MM.1S (cell line): Measurements from ENCODE around the gene DCDC1.

Source experiments
- DNase-seq: peaks from one replicate; pipeline ENCODE4 v3.0.0-alpha.2; 2015
- H2AFZ ChIP-seq: fragments of 300-600 bp; sonication (generic); 2 replicates; pipeline ENCODE4 v1.6.0; 2016; ENCODE audit warnings: antibody characterized with exemption, low read length
- H3F3A ChIP-seq: fragments of 300-600 bp; sonication (generic); 2 replicates; pipeline ENCODE4 v1.6.1; 2016; ENCODE audit warnings: mild to moderate bottlenecking, antibody characterized with exemption, low read length, moderate library complexity, mixed read lengths; ENCODE audit not compliant: insufficient read depth
- H3K27ac ChIP-seq: fragments of 300-600 bp; sonication (generic); 2 replicates; pipeline ENCODE4 v1.5.1; 2016; ENCODE audit warnings: mild to moderate bottlenecking, low read length
- H3K27me3 ChIP-seq: fragments of 300-600 bp; sonication (generic); replicated peaks from 2 replicates; pipeline ENCODE4 v1.6.0; 2016; ENCODE audit warnings: low read length; ENCODE audit not compliant: insufficient read depth
- H3K36me3 ChIP-seq: fragments of 300-600 bp; sonication (generic); replicated peaks from 2 replicates; pipeline ENCODE4 v1.6.1; 2016; ENCODE audit warnings: mild to moderate bottlenecking, low read length, mixed read lengths; ENCODE audit not compliant: insufficient read depth
- H3K4me1 ChIP-seq: fragments of 300-600 bp; sonication (generic); 2 replicates; pipeline ENCODE4 v1.6.1; 2016; ENCODE audit warnings: low read length, mixed read lengths
- H3K4me2 ChIP-seq: fragments of 300-600 bp; sonication (generic); 2 replicates; pipeline ENCODE4 v1.6.0; 2016; ENCODE audit warnings: low read depth, low read length
- H3K4me3 ChIP-seq: fragments of 300-600 bp; sonication (generic); 2 replicates; pipeline ENCODE4 v1.5.1; 2016; ENCODE audit warnings: low read length, mixed read lengths
- H3K79me2 ChIP-seq: fragments of 300-600 bp; sonication (generic); 2 replicates; pipeline ENCODE4 v1.6.1; 2016; ENCODE audit warnings: mixed run types, low read length, mixed read lengths
- H3K9ac ChIP-seq: fragments of 300-600 bp; sonication (generic); 2 replicates; pipeline ENCODE4 v1.6.1; 2016; ENCODE audit warnings: low read length, mixed read lengths
- H3K9me2 ChIP-seq: fragments of 300-600 bp; sonication (generic); replicated peaks from 2 replicates; pipeline ENCODE4 v1.6.1; 2016; ENCODE audit warnings: mild to moderate bottlenecking, low read length, mixed read lengths; ENCODE audit not compliant: insufficient read depth
- H3K9me3 ChIP-seq: fragments of 300-600 bp; sonication (generic); replicated peaks from 2 replicates; pipeline ENCODE4 v1.6.1; 2016; ENCODE audit warnings: mild to moderate bottlenecking, low read length, mixed read lengths; ENCODE audit not compliant: insufficient read depth
- H4K20me1 ChIP-seq: fragments of 300-600 bp; sonication (generic); 2 replicates; pipeline ENCODE4 v1.6.1; 2016; ENCODE audit warnings: mild to moderate bottlenecking, low read length, moderate library complexity, mixed read lengths; ENCODE audit not compliant: insufficient read depth
- CTCF ChIP-seq: fragments of 300-600 bp; sonication (generic); IDR thresholded peaks from 2 replicates; pipeline ENCODE4 v1.5.1; 2016; ENCODE audit warnings: antibody characterized with exemption, low read length, mixed read lengths
- EZH2 ChIP-seq: fragments of 300-600 bp; sonication (generic); optimal IDR thresholded peaks from 2 replicates; pipeline ENCODE3; 2017; ENCODE audit warnings: low read depth, mild to moderate bottlenecking, antibody characterized with exemption, low read length, mixed read lengths
- EZH2phosphoT487 ChIP-seq: fragments of 300-600 bp; sonication (generic); IDR thresholded peaks from 2 replicates; pipeline ENCODE4 v1.6.1; 2018; ENCODE audit warnings: antibody characterized with exemption, low read length

Gene DCDC1

GRCh38 chr11:31240340-31240904, 129.1 kb downstream of the DCDC1 start:
- Histone ChIP-seq H3K79me2 (no peaks in the 10 kb centered on the region), H4K20me1 (no peaks in the 10 kb centered on the region), H3K9me2 (no peaks in the 10 kb centered on the region), H3K27me3 (no peaks in the 10 kb centered on the region), H3K4me3 (no peak overlapping the region), H3K9ac (no peak overlapping the region), H3F3A (no peaks in the 10 kb centered on the region), H3K27ac (no peak overlapping the region), H3K36me3 (no peaks in the 10 kb centered on the region), H2AFZ (no peak overlapping the region), H3K9me3 (no peaks in the 10 kb centered on the region), H3K4me1 (no peaks in the 10 kb centered on the region), H3K4me2 (no peak overlapping the region)
- TF ChIP-seq CTCF = peak; percentile 59
- TF ChIP-seq EZH2 = no peak
- peak; percentile 40 for DNase-seq

GRCh38 chr11:31237819-31238760, 131.4 kb downstream of the DCDC1 start:
- no peak overlapping the region for H3K4me2 ChIP-seq
- no peaks in the 10 kb centered on the region for H4K20me1 ChIP-seq
- no peaks in the 10 kb centered on the region for H3K79me2 ChIP-seq
- no peak overlapping the region for H2AFZ ChIP-seq
- H3K9ac ChIP-seq = no peak overlapping the region
- no peaks in the 10 kb centered on the region for H3K27me3 ChIP-seq
- no peaks in the 10 kb centered on the region for H3K36me3 ChIP-seq
- H3K9me3 ChIP-seq = no peaks in the 10 kb centered on the region
- H3K4me3 ChIP-seq = no peak overlapping the region
- no peaks in the 10 kb centered on the region for H3F3A ChIP-seq
- no peak for DNase-seq
- H3K27ac ChIP-seq = no peak overlapping the region
- TF ChIP-seq CTCF (no peak), EZH2phosphoT487 (no peak), EZH2 (no peak)
- no peaks in the 10 kb centered on the region for H3K4me1 ChIP-seq
- H3K9me2 ChIP-seq = no peaks in the 10 kb centered on the region

GRCh38 chr11:31236143-31236542, 133.4 kb downstream of the DCDC1 start:
- H3K4me1 ChIP-seq = no peaks in the 10 kb centered on the region
- H4K20me1 ChIP-seq = no peaks in the 10 kb centered on the region
- H3K4me3 ChIP-seq = no peak overlapping the region
- 0 out of 2 replicates have a peak overlapping the region, but pooled peaks have one; percentile 18 for H2AFZ ChIP-seq
- no peaks in the 10 kb centered on the region for H3F3A ChIP-seq
- no peaks in the 10 kb centered on the region for H3K9me2 ChIP-seq
- H3K27ac ChIP-seq = no peak overlapping the region
- no peak overlapping the region for H3K9ac ChIP-seq
- no peak for TF ChIP-seq EZH2
- TF ChIP-seq CTCF = peak; percentile 58
- no peaks in the 10 kb centered on the region for H3K9me3 ChIP-seq
- no peaks in the 10 kb centered on the region for H3K79me2 ChIP-seq
- no peaks in the 10 kb centered on the region for H3K27me3 ChIP-seq
- peak; percentile 40 for DNase-seq
- no peaks in the 10 kb centered on the region for H3K36me3 ChIP-seq
- no peak overlapping the region for H3K4me2 ChIP-seq
